CD4-positive, alpha-beta T cell treated with Interleukin-6 at 100 ng/mL for 8 hours (primary cell): ENCODE results near the gene CNN3.

ENCODE experiments used
- DNase-seq: peaks from one replicate; pipeline ENCODE4 v3.0.0-alpha.2; 2020; ENCODE audit warnings: mixed read lengths, low spot score

The CNN3 gene

DNA sequence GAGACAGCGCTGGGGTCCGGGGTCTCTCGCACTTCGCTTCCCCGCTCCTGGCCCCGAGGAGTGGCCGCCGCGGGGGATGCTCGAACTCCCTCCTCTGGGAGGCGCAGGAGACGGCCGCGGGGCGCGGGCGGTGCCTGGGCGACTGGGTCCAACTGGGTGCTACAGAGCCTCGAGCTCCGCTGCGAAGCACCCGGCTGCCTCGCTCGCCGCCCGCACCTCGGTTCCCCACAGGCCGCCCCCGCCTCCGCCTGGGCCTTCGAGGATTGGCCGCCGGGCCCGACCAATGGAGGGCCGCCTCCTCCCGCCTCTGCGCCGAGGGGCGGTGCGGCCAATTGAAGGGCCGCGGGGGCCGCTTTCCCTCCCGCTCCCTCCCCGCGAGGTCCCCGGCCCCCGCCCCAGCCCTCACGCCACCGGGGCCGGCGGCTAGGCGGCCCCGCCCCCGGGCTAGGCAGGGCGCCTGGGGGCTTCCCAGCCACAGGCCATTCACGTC is at the start of gene CNN3:
Gene CNN3, minus strand, starts transcription at position 196 of the 490 bp plus-strand sequence. CDS start 216 bp downstream, outside the sequence.
- DNase-seq, result peak; percentile 58

DNA sequence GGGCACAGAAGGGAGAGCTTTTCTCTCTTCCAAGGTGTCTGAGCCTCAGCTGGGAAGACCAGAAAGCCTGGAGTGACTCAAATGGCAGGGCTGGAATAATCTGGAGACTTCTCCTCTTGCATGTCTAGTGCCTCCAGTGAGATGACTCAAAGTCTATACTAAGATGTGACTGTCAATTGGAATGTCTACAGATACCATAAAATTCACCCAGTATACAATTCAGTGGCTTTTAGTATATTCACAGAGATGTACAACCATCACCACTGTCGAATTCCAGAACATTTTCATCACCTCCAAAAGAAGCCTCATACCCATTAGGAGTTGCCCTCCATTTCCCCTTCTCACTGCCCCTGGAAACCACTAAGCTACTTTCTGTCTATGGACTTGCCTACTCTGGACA is 47.9 kb upstream of the CNN3 start:
- no peak for DNase-seq

DNA sequence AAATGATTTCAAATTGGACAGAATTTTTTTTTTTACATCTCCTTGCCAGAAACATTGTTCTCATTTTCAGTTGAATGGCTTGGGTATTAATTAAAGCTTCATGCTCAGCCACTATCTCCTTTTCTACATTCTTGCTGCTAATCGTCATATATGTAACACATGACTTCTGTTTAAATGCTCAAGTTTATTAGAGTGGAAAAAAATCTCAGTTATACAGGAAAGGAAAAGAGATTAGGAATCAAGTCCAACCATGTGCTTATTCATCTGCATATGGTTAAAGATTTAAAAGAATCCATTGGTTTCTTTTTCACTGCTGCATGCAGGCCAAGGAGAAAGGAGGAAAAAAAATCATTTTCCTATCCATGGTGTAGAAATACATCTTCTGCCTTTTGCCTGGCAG is 47.3 kb upstream of the CNN3 start:
- DNase-seq, result no peak

DNA sequence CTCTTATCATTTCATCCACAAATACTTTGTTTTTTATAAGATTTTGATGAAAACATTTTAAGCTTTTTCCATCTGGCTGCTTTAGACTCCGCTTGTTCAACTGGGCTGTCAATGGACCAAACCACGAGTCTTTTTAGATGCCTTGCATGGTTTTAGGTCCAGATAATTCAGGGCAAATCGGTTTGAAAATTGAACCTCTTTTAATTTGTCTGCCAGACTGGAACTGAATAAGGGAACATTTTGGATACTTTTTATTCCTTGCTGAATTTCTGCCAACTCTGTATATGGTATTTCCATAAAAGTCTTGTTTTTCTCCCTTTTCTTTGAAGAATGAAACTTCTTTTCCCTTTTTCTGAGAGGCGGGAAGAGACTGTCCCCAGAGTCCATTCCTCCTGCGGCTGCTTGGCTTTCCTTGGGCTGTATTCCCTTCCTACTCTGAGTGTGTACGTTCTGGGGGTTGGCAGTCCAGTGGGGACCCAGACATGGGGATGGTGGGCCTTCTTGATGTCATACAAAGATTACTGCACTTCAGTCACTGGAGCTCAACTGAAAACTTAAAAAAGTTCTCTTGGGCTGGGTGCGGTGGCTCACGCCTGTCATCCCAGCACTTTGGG is 46.5 kb upstream of the CNN3 start:
- DNase-seq, result no peak

DNA sequence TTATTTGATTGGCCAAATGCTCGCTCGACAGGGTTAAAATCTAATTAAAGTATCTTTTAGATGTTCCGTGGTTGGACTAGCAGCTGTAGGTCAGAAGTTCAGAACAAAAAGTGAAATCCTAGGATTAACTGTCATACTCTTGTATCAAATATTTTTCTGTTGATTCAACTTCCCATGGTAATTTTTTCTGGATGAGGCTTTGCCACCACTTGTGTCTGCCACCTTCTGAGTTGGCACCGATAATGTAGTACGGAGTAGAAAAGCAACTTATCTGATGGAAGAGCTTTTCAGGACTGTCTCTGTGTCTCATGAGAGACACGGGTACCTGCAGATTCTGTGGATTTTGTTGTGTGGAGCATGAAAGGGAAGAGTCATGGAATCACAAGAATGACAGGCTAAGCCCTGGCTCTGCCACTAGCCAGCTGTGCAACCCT is 44.6 kb upstream of the CNN3 start:
- no peak for DNase-seq

DNA sequence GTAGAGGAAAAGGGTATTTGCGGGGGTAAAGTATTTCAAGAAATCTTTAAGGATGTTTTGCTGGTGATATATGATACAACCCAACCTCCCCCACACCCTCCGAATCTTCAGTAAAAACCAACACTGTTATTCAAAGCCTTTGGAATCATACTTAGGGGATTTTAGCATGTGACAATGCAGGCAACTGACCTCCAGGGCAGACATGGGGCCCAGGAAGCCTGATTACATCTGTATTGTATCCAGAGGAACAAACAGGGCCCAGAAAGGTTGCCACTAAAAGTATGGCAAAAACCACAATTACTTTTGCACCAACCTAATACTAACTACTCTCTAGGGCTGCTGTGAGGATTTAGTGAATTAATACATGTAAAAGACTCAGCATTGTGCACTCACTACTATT is 43.9 kb upstream of the CNN3 start:
- no peak for DNase-seq

DNA sequence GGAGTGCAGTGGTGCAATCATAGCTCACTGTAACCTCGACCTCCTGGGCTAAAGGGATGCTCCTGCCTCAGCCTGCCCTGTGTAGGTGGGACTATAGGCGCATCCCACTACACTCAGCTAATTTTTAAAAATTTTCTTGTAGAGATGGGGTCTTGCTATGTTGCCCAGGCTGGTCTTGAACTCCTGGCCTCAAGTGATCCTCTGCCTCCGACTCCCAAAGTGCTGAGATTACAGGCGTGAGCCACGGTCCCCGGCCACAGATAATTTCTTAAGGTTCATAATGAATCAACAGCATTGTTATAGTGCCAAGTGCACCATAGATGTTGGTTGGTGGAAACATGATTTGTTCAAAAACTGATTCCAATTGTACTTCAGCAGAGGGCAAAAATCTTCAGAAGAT is 42.2 kb upstream of the CNN3 start:
- no peak for DNase-seq

DNA sequence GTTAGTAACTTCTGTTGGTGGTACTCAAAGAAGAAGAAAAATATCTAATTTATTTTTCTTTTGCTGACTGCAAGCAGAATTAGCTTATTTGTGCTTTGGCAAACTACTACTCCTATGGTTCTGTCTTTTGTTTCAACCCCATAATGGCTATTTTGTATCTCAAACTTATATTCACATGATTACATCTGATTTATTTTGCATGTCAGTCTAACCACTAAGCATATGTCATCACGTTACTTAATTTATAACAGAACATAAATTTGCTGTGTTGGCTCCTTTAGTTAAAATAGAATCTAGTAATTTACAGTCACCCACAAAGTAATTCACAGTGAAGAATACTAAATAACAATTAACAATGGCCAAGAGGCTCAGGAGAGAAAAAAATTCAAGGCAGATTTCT is 39.1 kb upstream of the CNN3 start:
- DNase-seq, result no peak

DNA sequence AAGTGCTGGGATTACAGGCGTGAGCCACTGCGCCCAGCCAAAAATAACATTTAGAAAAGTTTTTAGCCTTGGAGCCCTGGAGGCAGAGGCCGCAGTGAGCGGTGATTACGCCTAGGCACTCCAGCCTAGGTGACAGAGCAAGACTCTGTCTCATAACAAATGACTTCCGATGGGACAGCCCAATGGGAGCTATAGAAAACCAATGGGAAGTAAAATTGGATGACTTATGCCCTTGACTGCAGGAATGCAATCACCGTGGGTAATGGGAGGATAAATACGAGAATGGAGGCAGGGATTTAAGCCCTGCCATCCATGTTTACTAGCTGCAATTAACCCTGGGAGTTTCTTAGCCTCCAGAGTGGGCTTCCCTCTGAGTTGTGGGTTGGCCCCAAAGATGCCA is 37.0 kb upstream of the CNN3 start:
- no peak for DNase-seq

DNA sequence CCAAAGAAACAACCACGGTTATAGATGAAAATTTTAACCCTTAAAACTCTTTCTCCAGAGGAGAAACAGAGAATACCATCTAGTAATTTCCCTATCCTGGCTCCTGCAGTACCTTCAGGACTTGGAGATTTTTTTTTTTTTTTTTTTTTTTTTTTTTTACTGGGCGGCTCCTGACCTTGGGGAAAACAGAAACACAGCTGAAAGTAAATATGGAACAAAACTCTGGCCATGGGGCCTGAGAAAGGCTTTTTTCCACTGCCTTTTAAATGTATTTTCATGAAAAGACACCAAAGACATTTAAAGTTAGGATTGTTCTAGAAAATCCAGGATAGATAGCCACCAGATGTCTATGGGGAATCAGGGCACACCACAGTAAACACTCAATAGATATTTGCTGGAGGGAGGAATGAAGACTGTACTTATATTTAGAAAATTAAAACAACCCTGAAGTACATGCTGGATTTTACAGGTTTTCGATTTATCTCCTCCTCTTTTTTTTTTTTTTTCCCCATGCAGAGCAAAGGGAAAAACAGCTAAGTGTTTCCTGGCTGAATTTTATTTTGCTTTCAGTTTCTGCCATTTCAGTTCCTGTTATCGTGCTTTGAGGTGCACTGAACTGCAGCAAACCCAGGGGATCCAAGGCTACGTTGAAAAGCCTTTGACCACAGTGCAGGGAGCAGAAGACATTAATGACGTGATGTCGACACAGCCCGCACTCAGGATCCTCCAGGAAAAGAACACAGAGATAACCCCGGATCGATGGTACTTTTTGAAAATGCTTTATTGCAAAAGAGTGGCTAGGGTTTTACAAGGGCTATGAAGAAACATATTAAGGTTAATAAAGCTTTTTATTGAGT is 35.7 kb upstream of the CNN3 start:
- DNase-seq, result peak; percentile 40

DNA sequence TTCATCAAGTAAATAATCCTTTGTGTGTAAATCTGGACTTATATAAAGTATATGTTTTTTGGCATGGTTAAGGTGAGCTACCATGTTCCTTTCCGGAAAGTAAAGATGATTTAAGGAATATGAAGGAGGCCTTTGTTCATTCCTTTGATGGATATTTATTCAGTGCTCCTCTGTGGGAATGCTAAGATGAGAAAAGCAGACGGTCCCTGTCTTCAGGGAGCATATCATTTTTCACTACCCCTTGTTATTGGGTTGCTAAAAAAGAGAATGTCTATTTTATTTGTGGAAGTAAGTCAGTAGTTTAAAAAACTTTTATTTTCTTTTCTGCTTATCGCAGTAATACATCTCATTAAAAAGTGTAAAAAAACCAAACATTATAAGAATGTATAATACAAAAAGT is 35.1 kb upstream of the CNN3 start:
- DNase-seq, result no peak

DNA sequence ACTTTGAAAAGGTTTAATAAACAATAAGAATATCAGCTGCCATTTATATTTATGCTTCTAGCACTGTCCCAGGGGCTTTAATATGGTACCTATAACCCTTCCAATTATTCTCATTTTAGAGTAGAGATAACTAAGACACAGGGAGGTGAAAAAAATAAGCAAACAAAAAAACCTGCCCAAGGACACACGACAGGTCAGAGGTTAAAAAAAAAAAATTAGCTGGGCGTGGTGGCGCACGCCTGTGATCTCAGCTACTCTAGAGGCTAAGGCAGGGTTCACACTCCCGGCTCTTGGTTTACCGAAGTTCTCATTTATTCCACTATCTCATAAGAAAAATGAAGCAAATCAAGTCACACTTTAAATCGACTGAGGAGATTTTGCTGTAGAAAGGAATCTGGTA is 34.7 kb upstream of the CNN3 start:
- DNase-seq, result no peak

DNA sequence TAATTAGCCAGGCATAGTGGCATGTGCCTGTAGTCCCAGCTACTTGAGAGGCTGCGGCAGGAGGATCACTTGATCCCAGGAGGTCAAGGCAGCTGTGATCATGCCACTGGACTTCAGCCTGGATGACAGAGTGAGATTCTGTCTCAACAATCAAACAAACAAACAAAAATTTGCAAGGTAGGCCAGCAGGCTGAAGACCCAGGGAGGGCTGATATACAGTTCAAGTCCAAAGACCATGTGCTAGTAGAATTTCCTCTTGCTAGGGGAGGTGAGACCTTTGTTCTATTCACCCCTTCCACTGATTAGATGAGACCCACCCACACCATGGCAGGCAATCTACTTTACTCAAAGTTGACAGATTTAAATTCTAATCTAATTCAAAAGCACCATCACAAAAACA is 31.2 kb upstream of the CNN3 start:
- DNase-seq, result no peak

DNA sequence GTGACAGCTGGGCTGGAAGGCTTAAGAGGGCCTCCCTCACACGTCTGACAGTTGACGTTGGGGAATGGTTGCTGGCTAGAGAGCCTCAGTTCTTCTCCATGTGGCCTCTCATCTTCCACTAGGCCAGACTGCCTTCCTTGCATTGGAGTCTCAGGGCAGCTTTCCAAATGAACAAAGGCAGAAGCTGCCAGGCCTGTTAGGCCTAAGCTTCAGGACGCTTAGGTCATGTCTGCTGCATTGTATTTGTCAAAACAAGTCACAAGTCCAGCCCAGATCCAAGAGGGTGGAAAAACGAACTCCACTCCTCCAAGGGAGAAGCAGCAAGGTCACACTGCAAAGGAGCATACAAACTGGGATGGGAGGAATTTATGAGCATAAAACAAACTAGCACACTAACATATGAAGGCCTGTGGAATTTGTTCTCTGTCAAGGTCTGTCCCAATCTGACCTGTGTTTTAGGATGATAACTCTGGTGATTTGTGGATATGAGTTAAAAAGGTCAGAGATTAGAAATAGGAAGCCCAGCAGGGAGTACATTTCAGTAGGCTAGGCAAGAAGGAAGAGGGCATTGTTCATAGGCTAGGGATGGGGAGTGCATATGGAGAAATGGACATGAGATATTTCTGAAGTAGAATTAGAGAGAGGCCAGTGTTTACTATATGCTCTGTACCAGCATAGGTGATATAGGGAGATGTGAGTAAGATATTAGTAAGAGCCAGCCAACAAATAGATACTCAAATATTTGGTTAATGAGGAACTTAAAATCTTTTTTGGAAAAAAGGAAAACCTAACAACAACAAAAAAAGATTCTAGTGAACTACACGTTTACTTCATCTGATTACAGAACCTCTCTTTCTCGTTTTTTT is 29.1 kb upstream of the CNN3 start:
- no peak for DNase-seq

DNA sequence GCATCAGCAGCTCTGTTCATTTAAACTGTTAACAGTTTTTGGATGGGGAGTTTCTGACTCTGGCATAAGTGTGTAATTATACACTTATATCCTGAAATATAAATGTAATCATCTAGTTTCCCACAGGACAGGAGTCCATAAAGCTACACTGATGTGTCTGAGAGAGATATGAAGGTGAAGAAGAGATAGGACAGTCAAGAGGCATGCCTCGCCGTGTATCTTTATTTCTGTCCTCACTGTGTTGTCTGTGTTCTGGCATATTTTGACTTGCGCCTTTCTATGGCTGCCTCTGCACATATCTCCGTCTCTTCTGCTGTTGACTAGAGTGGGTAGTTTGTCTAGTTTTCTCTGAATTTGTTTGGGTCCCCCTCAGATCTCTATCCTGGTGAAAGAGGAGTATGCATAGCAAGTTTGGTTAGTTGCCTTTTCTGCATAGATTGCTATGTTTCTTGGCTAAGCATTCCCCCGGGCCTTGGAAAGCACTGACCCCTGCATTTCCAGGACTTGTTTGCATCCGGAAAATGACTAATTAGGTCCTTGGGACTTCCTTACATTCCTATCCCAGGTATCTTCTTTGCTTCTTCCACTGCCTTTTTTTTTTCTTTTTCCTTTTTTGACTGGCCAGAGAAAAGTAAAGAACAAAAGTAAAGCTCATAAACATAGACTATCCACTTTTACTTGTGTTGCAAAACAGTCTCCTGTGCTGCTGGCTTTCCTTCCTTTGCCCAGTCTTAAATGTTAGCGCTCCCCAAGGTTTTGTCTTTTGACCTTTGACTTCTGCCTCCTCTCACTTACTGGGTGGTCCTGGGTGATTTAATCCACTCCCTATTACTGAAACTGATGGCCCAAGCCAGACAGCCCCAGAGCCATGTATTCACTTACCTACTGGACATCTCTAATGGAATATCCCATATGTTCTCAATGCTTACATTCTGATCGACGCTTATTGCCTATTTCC is 27.6 kb upstream of the CNN3 start:
- DNase-seq, result no peak

DNA sequence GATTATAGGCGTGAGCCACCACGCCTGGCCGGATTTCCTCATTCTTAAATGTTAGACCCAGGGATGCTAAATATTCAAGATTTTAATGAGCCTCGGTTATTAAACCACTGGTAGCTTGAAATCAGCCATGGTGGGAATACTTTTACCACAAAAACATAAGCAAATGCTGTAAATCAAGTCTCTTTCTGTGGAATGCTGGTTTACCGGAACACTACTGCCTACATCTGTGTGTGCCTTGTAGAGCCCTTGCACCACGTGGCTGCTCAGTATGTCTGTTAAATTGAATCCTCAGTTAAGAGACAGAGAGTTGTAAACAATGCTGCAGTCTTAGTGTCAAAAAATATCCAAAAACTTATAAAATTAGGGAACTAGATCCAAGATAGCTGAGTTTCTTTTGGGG is 26.8 kb upstream of the CNN3 start:
- DNase-seq, result no peak

DNA sequence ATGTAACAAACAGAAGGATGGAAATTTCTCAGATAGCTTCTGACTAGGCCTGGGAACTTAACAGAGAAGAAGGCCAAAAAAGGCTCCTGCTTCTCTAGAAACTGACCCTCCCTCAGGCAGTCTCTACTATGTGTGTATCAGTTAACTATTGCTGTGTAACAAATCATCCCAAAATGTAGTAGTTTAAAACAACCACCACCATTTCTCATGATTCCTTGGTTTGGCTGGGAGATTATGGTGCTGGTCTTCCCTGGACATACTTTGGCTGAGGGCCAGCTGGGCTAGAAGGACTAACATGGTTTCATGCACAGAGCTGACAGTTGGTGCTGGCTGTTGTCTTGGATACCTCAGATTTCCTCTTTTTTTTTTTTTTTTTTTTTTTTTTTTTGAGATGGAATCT is 26.2 kb upstream of the CNN3 start:
- DNase-seq, result no peak

DNA sequence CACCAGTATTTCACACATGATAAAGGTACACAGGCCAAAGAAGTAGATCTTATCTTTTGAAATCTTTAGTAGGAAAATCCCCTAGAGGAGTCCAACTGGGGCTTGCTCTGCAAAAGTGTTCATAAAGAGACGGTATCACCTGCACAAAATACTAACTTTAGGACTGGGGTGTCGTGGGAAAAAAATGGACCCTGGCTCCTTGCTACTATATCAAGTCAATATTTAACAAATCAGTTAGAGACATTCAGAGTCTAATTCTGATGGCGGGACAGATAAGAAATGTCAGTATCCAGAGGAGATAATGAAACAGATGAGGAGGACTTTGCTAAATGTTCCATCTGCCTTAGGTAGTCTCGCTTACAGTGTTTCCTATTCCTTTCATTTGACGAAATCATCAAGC is 25.6 kb upstream of the CNN3 start:
- DNase-seq, result no peak

DNA sequence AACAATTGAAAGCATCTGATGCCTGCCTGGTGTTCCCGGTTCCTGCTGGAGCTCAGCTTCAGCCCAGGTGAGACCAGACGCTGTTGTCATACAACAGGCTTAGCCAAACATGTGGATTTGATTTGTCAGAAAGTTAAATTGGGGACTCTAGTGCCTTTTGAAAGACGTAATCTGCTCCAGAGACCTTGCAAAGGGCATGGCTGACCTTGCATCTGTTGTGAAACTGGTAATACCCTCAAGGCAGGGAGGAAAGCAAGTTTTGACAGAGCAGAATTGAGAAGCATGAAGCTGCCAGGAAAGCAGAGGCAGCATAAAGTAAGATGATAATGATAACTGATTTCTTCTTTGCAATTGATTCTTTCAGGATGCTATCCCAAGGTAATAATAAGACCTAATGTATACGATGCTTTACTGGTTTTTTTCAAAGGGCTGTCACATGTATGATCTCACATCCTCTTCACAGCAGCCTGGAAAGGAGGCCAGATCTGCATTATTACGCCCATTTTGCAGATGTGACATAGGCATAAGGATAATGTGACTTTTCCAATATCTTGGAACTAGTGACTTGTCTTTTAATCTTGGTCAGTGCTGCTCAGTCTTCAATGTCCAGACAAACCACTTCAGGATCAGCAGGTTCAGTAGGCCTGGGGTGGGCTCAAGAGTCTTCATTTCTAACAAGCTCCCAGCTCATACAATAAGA is 24.7 kb upstream of the CNN3 start:
- DNase-seq, result no peak

DNA sequence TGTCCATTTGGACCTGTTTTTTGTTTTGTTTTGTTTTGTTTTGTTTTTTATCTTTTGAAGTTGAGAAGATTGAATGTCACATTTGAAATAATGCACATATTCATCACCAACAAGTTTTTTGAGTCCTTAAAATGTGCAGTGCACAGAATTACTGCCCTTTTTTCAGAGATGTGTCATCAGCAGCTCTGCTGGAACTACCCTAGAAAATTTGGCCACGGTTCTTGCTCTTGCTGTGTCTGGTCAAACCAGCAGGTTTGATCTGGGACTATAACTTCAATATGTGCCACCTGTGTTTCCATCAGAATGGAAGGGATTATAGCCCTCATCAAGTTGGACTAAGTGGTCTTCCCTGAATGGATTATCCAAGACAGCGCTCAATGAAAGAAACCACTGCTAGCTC is 24.1 kb upstream of the CNN3 start:
- no peak for DNase-seq
